IPS-18a (cell line): ENCODE data around the gene PPM1M.
"Not testable (repeated sequence)": the region's sequence is repeated elsewhere in the genome, so short reads cannot be mapped to it uniquely, and the experiment has no call there.

Experiments used
- H3K27ac ChIP-seq: one replicate; pipeline ENCODE4 v1.5.1; 2013; ENCODE audit warnings: low read length
- H3K27me3 ChIP-seq: one replicate; pipeline ENCODE4 v1.6.1; 2013; ENCODE audit warnings: mild to moderate bottlenecking, low read length; ENCODE audit not compliant: control insufficient read depth, insufficient read depth
- H3K36me3 ChIP-seq: one replicate; pipeline ENCODE4 v1.6.1; 2013; ENCODE audit warnings: low read depth, low read length; ENCODE audit not compliant: control insufficient read depth
- H3K4me1 ChIP-seq: one replicate; pipeline ENCODE4 v1.6.1; 2013; ENCODE audit warnings: low read depth, low read length; ENCODE audit not compliant: control insufficient read depth
- H3K4me3 ChIP-seq: one replicate; pipeline ENCODE4 v1.5.1; 2013; ENCODE audit warnings: low read length
- H3K9ac ChIP-seq: one replicate; pipeline ENCODE4 v1.6.1; 2013; ENCODE audit warnings: mild to moderate bottlenecking, low read length, moderate library complexity
- H3K9me3 ChIP-seq: one replicate; pipeline ENCODE4 v1.6.1; 2013; ENCODE audit warnings: low read depth, low read length; ENCODE audit not compliant: control insufficient read depth

PPM1M gene

DNA sequence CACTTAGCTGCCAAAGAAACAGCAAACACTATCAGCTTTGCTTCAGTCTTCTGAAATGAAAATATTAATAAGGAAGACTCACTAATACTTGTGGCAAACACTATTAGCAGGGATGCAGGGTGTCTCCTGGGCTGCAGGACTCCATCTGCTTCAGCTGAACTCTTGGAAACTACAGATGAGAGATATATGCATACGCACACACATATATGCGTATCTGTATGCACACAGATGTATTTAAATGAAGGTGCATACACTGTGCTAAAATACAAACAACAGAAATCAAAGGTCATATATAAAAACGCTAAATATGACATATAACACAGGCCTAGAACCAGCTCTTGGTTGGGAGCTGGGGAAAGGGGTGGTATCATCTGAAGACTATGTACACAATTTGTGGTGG is 10.6 kb downstream of the PPM1M start:
- Histone ChIP-seq H3K9ac (no peak overlapping the region), H3K9me3 (no peaks in the 10 kb centered on the region), H3K27me3 (no peaks in the 10 kb centered on the region), H3K27ac (no peak overlapping the region), H3K4me3 (no peak overlapping the region), H3K36me3 (peaks cover 84% of the 10 kb centered on the region), H3K4me1 (no peaks in the 10 kb centered on the region)

DNA sequence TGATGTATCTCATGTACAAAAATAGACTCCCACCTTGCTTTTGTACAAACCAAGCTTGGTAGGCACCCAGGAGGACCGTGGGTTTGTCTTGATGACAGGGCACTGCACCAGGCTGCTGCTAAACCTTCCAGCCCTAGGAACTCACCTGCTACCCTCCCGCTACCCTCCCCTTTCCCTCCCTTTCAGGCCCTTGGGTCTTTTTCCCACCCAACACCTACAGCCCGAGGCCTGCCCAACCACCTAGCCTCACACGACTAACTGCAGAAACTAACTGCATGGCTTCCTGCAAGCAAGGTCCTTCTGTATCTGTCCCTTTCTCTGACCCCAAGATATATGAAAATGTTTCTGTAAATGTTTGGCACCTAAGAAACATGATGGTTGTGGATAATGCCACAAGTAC is 11.1 kb downstream of the PPM1M start:
- H3K9me3 ChIP-seq, result no peaks in the 10 kb centered on the region
- H3K4me3 ChIP-seq, result no peak overlapping the region
- no peak overlapping the region for H3K27ac ChIP-seq
- no peak overlapping the region for H3K9ac ChIP-seq
- H3K4me1 ChIP-seq, result no peaks in the 10 kb centered on the region
- peaks cover 87% of the 10 kb centered on the region for H3K36me3 ChIP-seq
- no peaks in the 10 kb centered on the region for H3K27me3 ChIP-seq

DNA sequence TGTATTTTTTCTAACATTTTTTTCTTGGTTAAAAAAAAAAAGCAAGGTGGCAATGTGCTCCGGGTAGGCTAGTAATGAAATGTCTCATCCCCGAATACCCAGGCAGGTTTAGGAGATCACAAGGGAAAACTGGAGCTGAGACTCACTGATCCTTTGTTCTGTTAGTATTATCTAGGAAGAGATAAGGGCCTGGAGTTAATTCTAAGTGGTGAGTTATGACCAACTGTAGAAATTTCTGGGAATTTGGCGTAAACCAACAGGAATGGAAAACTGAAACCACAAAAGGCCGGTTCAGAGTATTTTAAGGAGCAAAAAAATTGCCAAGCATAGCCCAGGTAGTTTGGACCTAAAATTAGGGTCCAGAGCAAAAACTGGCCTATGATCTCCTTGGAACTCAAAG is 12.4 kb downstream of the PPM1M start:
- Histone ChIP-seq H3K27ac (no peak overlapping the region), H3K4me1 (no peaks in the 10 kb centered on the region), H3K9ac (no peak overlapping the region), H3K36me3 (peaks cover 95% of the 10 kb centered on the region), H3K9me3 (no peaks in the 10 kb centered on the region), H3K4me3 (no peak overlapping the region), H3K27me3 (no peaks in the 10 kb centered on the region)

DNA sequence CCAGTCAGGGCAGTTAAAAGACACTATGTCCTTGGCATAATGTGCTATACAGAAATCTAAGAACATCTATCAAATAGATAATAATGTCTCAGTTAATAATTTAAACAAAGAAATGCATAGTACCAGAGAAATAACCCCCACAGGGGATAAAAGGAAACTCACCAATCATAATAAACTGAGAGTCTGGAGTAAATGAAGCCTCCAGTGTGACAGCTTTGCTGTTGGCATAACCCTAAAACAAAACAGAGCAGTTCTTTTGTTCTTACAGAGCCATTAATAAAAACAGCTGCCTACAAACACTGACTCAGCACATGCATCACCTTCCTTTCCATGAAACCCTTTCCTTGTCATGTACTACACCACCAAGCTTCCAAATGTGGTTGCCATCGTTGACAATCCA is 13.5 kb downstream of the PPM1M start:
- Histone ChIP-seq H3K36me3 (peaks cover 95% of the 10 kb centered on the region), H3K4me1 (no peaks in the 10 kb centered on the region), H3K9ac (no peak overlapping the region), H3K27me3 (no peaks in the 10 kb centered on the region), H3K4me3 (no peak overlapping the region), H3K9me3 (no peaks in the 10 kb centered on the region), H3K27ac (no peak overlapping the region)

DNA sequence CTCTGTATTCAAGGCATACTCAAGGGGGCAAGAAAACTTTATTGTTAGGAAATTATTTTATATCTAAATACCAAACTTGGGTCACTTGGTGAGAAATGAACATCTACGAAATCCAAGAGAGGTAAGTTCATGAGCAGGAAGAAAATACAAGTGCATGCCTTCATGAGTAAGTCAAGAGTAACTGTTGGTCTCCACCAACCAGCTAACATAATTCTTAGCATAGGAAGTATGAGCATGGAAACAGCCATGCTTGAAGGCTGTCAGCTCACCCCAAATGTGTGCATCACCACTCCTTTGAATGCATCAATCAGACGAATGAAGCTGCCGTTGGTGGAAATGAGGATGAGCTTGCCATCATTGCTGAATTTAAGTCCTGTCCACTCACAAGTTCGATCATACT is 13.9 kb downstream of the PPM1M start:
- H3K27me3 ChIP-seq, result no peaks in the 10 kb centered on the region
- no peak overlapping the region for H3K9ac ChIP-seq
- H3K4me3 ChIP-seq, result no peak overlapping the region
- no peak overlapping the region for H3K27ac ChIP-seq
- peaks cover 95% of the 10 kb centered on the region for H3K36me3 ChIP-seq
- H3K9me3 ChIP-seq, result no peaks in the 10 kb centered on the region
- H3K4me1 ChIP-seq, result no peaks in the 10 kb centered on the region

DNA sequence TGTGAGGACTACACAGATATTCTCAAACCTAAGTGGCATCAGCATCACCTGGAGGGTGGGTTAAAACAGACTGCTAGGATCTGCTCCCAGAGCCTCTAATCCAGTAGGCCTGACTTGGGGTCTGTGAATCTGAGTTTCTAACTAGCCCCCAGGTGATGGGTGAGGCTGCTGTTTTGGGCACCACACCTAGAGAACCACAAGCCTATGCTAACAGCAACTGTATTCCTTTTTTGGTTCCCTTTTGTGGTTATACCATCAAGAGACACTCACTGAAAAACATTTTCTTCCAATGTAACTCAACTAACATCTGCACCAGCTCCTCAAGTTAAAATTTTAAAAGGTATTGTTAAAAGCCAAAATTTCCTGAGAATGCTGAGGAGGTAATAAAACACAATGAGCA is 16.9 kb downstream of the PPM1M start:
- no peaks in the 10 kb centered on the region for H3K27me3 ChIP-seq
- H3K4me1 ChIP-seq, result no peaks in the 10 kb centered on the region
- H3K4me3 ChIP-seq, result no peak overlapping the region
- H3K9me3 ChIP-seq, result no peaks in the 10 kb centered on the region
- H3K27ac ChIP-seq, result no peak overlapping the region
- H3K36me3 ChIP-seq, result peaks cover 93% of the 10 kb centered on the region
- H3K9ac ChIP-seq, result no peak overlapping the region

DNA sequence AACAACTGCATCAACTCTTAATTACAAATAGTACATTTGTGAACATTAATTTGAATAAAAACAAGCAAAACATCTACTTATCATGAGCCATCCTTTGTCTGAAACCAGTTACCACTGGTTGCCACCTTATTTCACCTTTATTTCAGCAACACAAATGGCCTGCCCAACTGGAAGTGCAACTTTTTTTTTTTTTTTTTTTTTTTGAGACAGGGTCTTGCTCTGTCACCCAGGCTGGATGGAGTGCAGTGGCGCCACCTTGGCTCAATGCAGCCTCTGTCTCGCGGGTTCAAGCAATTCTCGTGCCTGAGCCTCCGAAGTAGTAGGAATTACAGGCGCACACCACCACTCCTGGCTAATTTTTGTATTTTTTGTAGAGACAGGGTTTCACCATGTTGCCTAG is 19.8 kb downstream of the PPM1M start:
- Histone ChIP-seq H3K36me3 (peaks cover 89% of the 10 kb centered on the region), H3K27me3 (no peaks in the 10 kb centered on the region), H3K4me3 (no peak overlapping the region), H3K27ac (no peak overlapping the region), H3K9me3 (no peaks in the 10 kb centered on the region), H3K9ac (no peak overlapping the region), H3K4me1 (no peaks in the 10 kb centered on the region)

DNA sequence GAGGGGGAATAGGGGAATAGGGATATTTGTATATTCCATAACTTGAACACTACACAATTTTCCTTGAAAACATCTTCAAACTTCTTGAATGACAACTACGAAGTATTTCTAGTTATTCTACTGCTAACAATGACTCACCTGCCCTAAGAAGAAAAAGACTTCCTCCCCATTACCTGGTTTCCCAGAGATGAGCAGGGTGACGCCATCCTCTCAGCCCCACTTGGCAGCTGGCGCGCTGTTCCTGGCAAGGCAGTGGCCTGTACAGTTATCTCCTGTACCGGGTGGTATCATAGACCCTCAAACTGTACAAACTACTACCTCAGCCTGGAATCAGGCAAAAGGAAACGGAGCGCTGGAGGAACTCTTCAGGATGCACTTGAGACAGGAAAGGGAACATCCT is 22.5 kb downstream of the PPM1M start:
- no peak overlapping the region for H3K27ac ChIP-seq
- no peaks in the 10 kb centered on the region for H3K9me3 ChIP-seq
- peaks cover 80% of the 10 kb centered on the region for H3K36me3 ChIP-seq
- no peaks in the 10 kb centered on the region for H3K4me1 ChIP-seq
- no peak overlapping the region for H3K9ac ChIP-seq
- no peak overlapping the region for H3K4me3 ChIP-seq
- no peaks in the 10 kb centered on the region for H3K27me3 ChIP-seq

DNA sequence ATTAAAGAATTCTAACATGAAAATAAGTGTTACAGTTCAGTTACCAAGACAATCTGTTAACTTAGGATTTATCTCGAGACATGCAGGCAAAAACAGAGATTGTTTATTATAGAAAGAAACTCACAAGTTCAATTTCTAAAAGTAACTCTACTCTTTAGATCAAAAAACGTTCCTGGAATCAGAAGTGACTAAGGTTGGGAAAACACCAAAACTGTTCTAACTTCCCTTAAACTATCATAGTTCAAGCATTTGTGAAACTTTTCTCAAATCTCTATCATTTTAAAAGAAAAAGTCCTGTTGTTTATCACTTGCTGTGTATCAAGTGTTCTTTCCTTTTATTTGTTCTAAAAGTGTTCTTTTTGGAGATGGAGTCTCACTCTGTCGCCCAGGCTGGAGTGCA is 24.2 kb downstream of the PPM1M start:
- no peak overlapping the region for H3K4me3 ChIP-seq
- H3K36me3 ChIP-seq, result peaks cover 65% of the 10 kb centered on the region
- H3K27ac ChIP-seq, result no peak overlapping the region
- H3K9me3 ChIP-seq, result no peaks in the 10 kb centered on the region
- H3K4me1 ChIP-seq, result no peaks in the 10 kb centered on the region
- no peaks in the 10 kb centered on the region for H3K27me3 ChIP-seq
- no peak overlapping the region for H3K9ac ChIP-seq

DNA sequence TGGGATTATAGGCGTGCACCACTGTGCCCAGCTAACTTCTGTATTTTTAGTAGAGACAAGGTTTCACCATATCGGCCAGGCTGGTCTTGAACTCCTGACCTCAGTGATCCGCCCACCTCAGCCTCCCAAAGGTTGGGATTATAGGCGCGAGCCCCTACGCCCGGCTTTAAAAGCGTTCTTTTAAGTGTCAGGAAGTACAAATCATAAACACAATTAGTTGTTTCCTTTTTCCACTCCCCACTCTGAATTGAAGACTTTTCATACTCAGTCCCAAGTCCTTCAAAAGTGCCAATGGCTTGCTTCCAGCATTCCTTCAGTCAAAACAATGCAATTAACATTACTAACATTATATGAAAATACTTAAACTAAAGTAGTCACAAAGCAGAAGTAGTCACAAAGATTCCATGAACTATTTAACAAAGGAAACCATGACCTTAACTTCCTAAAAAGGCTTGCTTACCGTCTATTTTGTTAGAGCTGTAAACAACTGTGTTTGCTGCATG is 24.7 kb downstream of the PPM1M start:
- Histone ChIP-seq H3K27ac (no peak overlapping the region), H3K4me1 (no peaks in the 10 kb centered on the region), H3K36me3 (peaks cover 62% of the 10 kb centered on the region), H3K9me3 (no peaks in the 10 kb centered on the region), H3K27me3 (no peaks in the 10 kb centered on the region), H3K4me3 (no peak overlapping the region), H3K9ac (no peak overlapping the region)

DNA sequence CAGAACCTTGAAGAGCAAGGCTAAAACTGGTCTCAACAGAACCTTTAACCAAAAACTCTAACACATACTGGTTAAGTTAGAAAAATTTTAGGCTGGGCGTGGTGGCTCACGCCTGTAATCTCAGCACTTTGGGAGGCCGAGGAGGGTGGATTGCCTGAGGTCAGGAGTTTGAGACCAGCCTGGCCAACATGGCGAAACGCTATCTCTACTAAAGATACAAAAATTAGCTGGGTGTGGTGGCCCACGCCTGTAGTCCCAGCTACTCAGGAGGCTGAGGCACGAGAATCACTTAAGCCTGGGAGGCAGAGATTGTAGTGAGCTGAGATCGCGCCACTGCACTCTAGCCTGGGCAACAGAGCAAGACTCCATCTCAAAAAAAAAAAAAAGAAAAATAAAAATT is 26.6 kb downstream of the PPM1M start:
- H3K36me3 ChIP-seq, result peaks cover 46% of the 10 kb centered on the region
- H3K4me3 ChIP-seq, H3K27me3 ChIP-seq, H3K4me1 ChIP-seq, H3K27ac ChIP-seq, H3K9ac ChIP-seq, H3K9me3 ChIP-seq: not testable (repeated sequence)

DNA sequence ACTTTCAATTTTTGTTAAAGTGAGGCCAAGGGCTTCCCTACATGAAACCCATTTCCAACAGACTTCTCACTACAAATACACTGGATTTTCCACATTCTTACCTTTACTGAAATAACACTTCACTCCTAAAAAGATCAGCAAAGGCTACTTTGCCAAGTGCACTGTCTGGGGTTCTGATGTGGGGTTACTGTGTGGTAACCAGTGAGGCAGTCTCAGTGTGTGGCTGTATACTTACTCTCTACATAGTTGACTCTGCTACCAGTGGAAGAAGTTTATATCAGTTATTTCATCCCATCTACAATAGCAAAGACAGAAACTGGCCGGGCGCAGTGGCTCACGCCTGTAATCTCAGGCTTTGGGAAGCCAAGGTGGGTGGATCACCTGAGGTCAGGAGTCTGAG is 27.3 kb downstream of the PPM1M start:
- H3K9ac ChIP-seq, result no peak overlapping the region
- no peaks in the 10 kb centered on the region for H3K27me3 ChIP-seq
- peaks cover 40% of the 10 kb centered on the region for H3K36me3 ChIP-seq
- no peak overlapping the region for H3K27ac ChIP-seq
- H3K9me3 ChIP-seq, result no peaks in the 10 kb centered on the region
- H3K4me3 ChIP-seq, result no peak overlapping the region
- peaks cover 4% of the 10 kb centered on the region for H3K4me1 ChIP-seq
